ENCODE results near the gene SLC26A4. TPM values are rescaled to one million over a fixed set of nuclear protein-coding genes. Genes with fewer than 3 reads are reported as not detected.

Gene SLC26A4
- total RNA-seq, 1 experiment from 2014 or later = 0.33 TPM

- H3T11ph ChIP-seq (ENCODE audit: low read length) = no peak overlapping the region
- no peak overlapping the region for H2BK20ac ChIP-seq (ENCODE audit: low read depth, low read length, poor library complexity, severe bottlenecking)
- H2BK12ac ChIP-seq (ENCODE audit: insufficient read length, low read depth, low read length) = no peak overlapping the region
- H3K4me1 ChIP-seq (ENCODE audit: insufficient read depth, low read length) = no peaks in the 10 kb centered on the region
- H3K27ac ChIP-seq (ENCODE audit: insufficient read length, low read depth, low read length) = no peak overlapping the region
- H4K20me1 ChIP-seq (ENCODE audit: control insufficient read depth, insufficient read depth, insufficient read length) = no peaks in the 10 kb centered on the region
- Mint-ChIP-seq H3K27me3 (ENCODE audit: low read depth) (peaks cover 73% of the 10 kb centered on the region), H3K36me3 (ENCODE audit: insufficient read depth in 1 of 3, low read depth in 3 of 3) (no peaks in the 10 kb centered on the region; a peak in 1 of 7 replicates), H3K4me3 (no peak overlapping the region), H3K27ac (no peak overlapping the region), H3K9me3 (peaks cover 0 to 2% of the 10 kb centered on the region in 2 experiments; a peak in 1 of 5 replicates), H3K4me1 (peaks cover 15 to 18% of the 10 kb centered on the region in 2 experiments)
- H4K8ac ChIP-seq (replicated peaks; ENCODE audit: insufficient read length, low read depth, low read length) = no peak overlapping the region
- no peak overlapping the region for H4K91ac ChIP-seq (ENCODE audit: insufficient read length, low read depth, low read length)
- H4K5ac ChIP-seq (ENCODE audit: insufficient read length, low read depth, low read length) = no peak overlapping the region
- no peak overlapping the region for H3K14ac ChIP-seq (ENCODE audit: insufficient read depth, low read length)
- no peak overlapping the region for H2AFZ ChIP-seq (ENCODE audit: low read length)
- no peak overlapping the region for H3K23ac ChIP-seq (ENCODE audit: insufficient read length, low read depth, low read length)
- H3K79me1 ChIP-seq (ENCODE audit: insufficient read depth, low read depth, low read length, poor library complexity, severe bottlenecking) = no peaks in the 10 kb centered on the region
- peaks cover 33% of the 10 kb centered on the region for H3K27me3 ChIP-seq (ENCODE audit: insufficient read depth, low read length)
- H3K9me3 ChIP-seq (ENCODE audit: control insufficient read depth, low read depth, low read length) = no peaks in the 10 kb centered on the region
- H3K23me2 ChIP-seq (ENCODE audit: insufficient read length, low read depth, low read length, poor library complexity, severe bottlenecking) = peaks cover 15% of the 10 kb centered on the region
- no peaks in the 10 kb centered on the region for H3K79me2 ChIP-seq (ENCODE audit: insufficient read depth, low read length)
- no peak overlapping the region for H3K9ac ChIP-seq (ENCODE audit: extremely low read depth, insufficient read length, low read length)
- H3K4ac ChIP-seq (ENCODE audit: low read depth, low read length) = no peak overlapping the region
- H3K56ac ChIP-seq (ENCODE audit: insufficient read length, low read depth, low read length) = no peak overlapping the region
- H2BK5ac ChIP-seq (ENCODE audit: insufficient read length, low read length) = no peak overlapping the region
- no peak overlapping the region for H2AK5ac ChIP-seq (ENCODE audit: insufficient read length, low read length)
- TF ChIP-seq CTCF (conservative IDR thresholded peaks at IDR 0.05) = no peak
- no peak overlapping the region for H3K4me2 ChIP-seq (ENCODE audit: insufficient read depth, insufficient read length, low read length)
- H2BK15ac ChIP-seq (ENCODE audit: low read depth, low read length) = no peak overlapping the region
- DNase-seq = no peak
- no peak overlapping the region for H3K18ac ChIP-seq (ENCODE audit: insufficient read length, low read depth, low read length)
- no peak overlapping the region for H2BK120ac ChIP-seq (ENCODE audit: low read depth, low read length, poor library complexity, severe bottlenecking)
Observed at GRCh38 chr7:107658467-107658866, 2.2 kb upstream of the SLC26A4 start.

Data from H9 (cell line).